H1 (cell line): ENCODE data around the gene SMURF2. TPM values are rescaled to one million over a fixed set of nuclear protein-coding genes. Genes with fewer than 3 reads are reported as not detected.

Source experiments
- CTCF ChIA-PET: fragments of 300-600 bp; sonication (Branson Sonifier 250); formaldehyde crosslinking; loops from one replicate; lab custom pipeline; 2021; ENCODE audit not compliant: partially characterized antibody; lab: Charles Lee
- POLR2A ChIA-PET: fragments of 300-600 bp; sonication (Branson Sonifier 250); formaldehyde crosslinking; loops from one replicate; lab custom pipeline; 2021; ENCODE audit warnings: inconsistent platforms; ENCODE audit not compliant: partially characterized antibody; lab: Charles Lee
- DNase-seq, 2 experiments: peaks; one replicate each; pipeline versions ENCODE4 v3.0.0 to v3.0.0-alpha.2; 2010 to 2022; ENCODE audit warnings: low spot score in 2 of 2, low read depth in 1 of 2, mixed read lengths in 1 of 2
- FAIRE-seq: peaks from 2 replicates; lab custom pipeline; 2011; peaks lifted over from hg19 to GRCh38; lab: Jason Lieb, UNC
- H2AFZ ChIP-seq: 2 replicates; pipeline ENCODE4 v1.8.1; 2012; ENCODE audit warnings: low read length, inconsistent platforms
- H2AK5ac ChIP-seq: 2 replicates; pipeline ENCODE4 v1.6.1; 2013; ENCODE audit warnings: low read depth, low read length
- H2BK120ac ChIP-seq: replicated peaks from 2 replicates; pipeline ENCODE3; 2013; ENCODE audit warnings: low read depth, low read length, inconsistent platforms
- H2BK12ac ChIP-seq: 2 replicates; pipeline ENCODE4 v1.6.1; 2013; ENCODE audit warnings: low read depth, low read length
- H2BK15ac ChIP-seq: 2 replicates; pipeline ENCODE4 v1.6.1; 2013; ENCODE audit warnings: low read length
- H2BK20ac ChIP-seq: 2 replicates; pipeline ENCODE4 v1.6.1; 2013; ENCODE audit warnings: low read length
- H2BK5ac ChIP-seq: 2 replicates; pipeline ENCODE4 v1.6.1; 2013; ENCODE audit warnings: low read depth, low read length
- H3K14ac ChIP-seq: 2 replicates; pipeline ENCODE4 v1.6.1; 2013; ENCODE audit warnings: inconsistent platforms; ENCODE audit not compliant: insufficient read length
- H3K18ac ChIP-seq: 2 replicates; pipeline ENCODE4 v1.6.1; 2013; ENCODE audit warnings: low read length; ENCODE audit errors: extremely low read depth
- H3K23ac ChIP-seq: 2 replicates; pipeline ENCODE4 v1.6.1; 2013; ENCODE audit warnings: inconsistent platforms; ENCODE audit not compliant: insufficient read length
- H3K23me2 ChIP-seq: 2 replicates; pipeline ENCODE4 v1.6.1; 2013; ENCODE audit warnings: low read depth, low read length
- H3K27ac ChIP-seq: 2 replicates; pipeline ENCODE4 v1.6.1; 2011; ENCODE audit warnings: low read depth, low read length, inconsistent platforms
- H3K27me3 ChIP-seq, 4 experiments: replicated peaks in 1 of 4; 1 replicate in 1 of 4; 2 replicates in 3 of 4; pipeline versions ENCODE4 v1.6.1 to v1.8.1; 2011 to 2013; ENCODE audit warnings: low read length in 3 of 4, mild to moderate bottlenecking in 3 of 4, inconsistent platforms in 2 of 4, mixed read lengths in 2 of 4, moderate library complexity in 1 of 4; ENCODE audit not compliant: control insufficient read depth in 3 of 4, insufficient read depth in 3 of 4; ENCODE audit errors: extremely low read depth in 1 of 4
- H3K36me3 ChIP-seq, 4 experiments: 2 replicates each; pipeline versions ENCODE4 v1.6.1 to v1.8.1; 2011 to 2013; ENCODE audit warnings: mild to moderate bottlenecking in 4 of 4, low read length in 3 of 4, moderate library complexity in 2 of 4, control low read depth in 1 of 4, inconsistent platforms in 1 of 4; ENCODE audit not compliant: insufficient read depth in 4 of 4, control insufficient read depth in 2 of 4
- H3K4ac ChIP-seq: replicated peaks from 2 replicates; pipeline ENCODE3; 2013; ENCODE audit warnings: low read length, low read depth, mixed read lengths, inconsistent platforms; ENCODE audit not compliant: insufficient read length
- H3K4me1 ChIP-seq, 4 experiments: replicated peaks in 1 of 4; 1 replicate in 1 of 4; 2 replicates in 3 of 4; pipeline versions ENCODE4 v1.6.1 to v1.8.1; 2011 to 2013; ENCODE audit warnings: low read length in 3 of 4, inconsistent platforms in 2 of 4, mixed read lengths in 1 of 4; ENCODE audit not compliant: insufficient read depth in 4 of 4, control insufficient read depth in 3 of 4
- H3K4me2 ChIP-seq, 2 experiments: 2 replicates each; pipeline versions ENCODE4 v1.6.1 to v1.8.1; 2011 to 2013; ENCODE audit warnings: low read depth in 2 of 2, low read length in 2 of 2, control low read depth in 1 of 2, inconsistent platforms in 1 of 2, mild to moderate bottlenecking in 1 of 2; ENCODE audit not compliant: insufficient read depth in 1 of 2
- H3K4me3 ChIP-seq, 4 experiments: fragments of 200-600, 300-600 bp in 1 of 4; sonication (generic), shearing (Covaris generic), sonication (Bioruptor Twin) in 1 of 4; 2 replicates each; pipeline versions ENCODE4 v1.5.1 to v1.8.1; 2011 to 2016; ENCODE audit warnings: low read length in 4 of 4, low read depth in 3 of 4, control low read depth in 2 of 4, inconsistent platforms in 2 of 4, mild to moderate bottlenecking in 2 of 4, mixed read lengths in 1 of 4, moderate library complexity in 1 of 4; ENCODE audit not compliant: insufficient read depth in 2 of 4; ENCODE audit errors: extremely low read depth in 1 of 4
- H3K56ac ChIP-seq: replicated peaks from 2 replicates; pipeline ENCODE3; 2013; ENCODE audit warnings: low read depth, mild to moderate bottlenecking, mixed read lengths, low read length, inconsistent platforms; ENCODE audit not compliant: insufficient read length
- H3K79me1 ChIP-seq: 2 replicates; pipeline ENCODE4 v1.6.1; 2013; ENCODE audit warnings: low read depth, low read length, control low read depth
- H3K79me2 ChIP-seq, 2 experiments: 2 replicates each; pipeline versions ENCODE4 v1.6.1 to v1.8.1; 2012 to 2013; ENCODE audit warnings: low read length in 2 of 2, mild to moderate bottlenecking in 2 of 2, inconsistent platforms in 1 of 2; ENCODE audit not compliant: insufficient read depth in 2 of 2, control insufficient read depth in 1 of 2
- H3K9ac ChIP-seq, 4 experiments: replicated peaks in 1 of 4; 1 replicate in 1 of 4; 2 replicates in 3 of 4; pipeline versions ENCODE4 v1.6.1 to v1.8.1; 2011 to 2013; ENCODE audit warnings: low read depth in 3 of 4, low read length in 3 of 4, control low read depth in 2 of 4, mild to moderate bottlenecking in 2 of 4, moderate library complexity in 2 of 4, inconsistent platforms in 1 of 4; ENCODE audit errors: extremely low read depth in 1 of 4
- H3K9me3 ChIP-seq, 2 experiments: 2 replicates each; pipeline versions ENCODE4 v1.6.1 to v1.8.1; 2012 to 2013; ENCODE audit warnings: mild to moderate bottlenecking in 2 of 2, moderate library complexity in 2 of 2, control low read depth in 1 of 2, inconsistent platforms in 1 of 2, low read depth in 1 of 2, low read length in 1 of 2, mixed read lengths in 1 of 2; ENCODE audit not compliant: insufficient read depth in 2 of 2
- H4K20me1 ChIP-seq, 2 experiments: replicated peaks in 1 of 2; 2 replicates each; pipeline versions ENCODE3 to v1.8.1; 2011 to 2013; ENCODE audit warnings: inconsistent platforms in 2 of 2, low read length in 2 of 2, mild to moderate bottlenecking in 1 of 2; ENCODE audit not compliant: insufficient read depth in 2 of 2, control insufficient read depth in 1 of 2
- H4K5ac ChIP-seq: 2 replicates; pipeline ENCODE4 v1.6.1; 2013; ENCODE audit warnings: low read length, low read depth, mixed read lengths, inconsistent platforms; ENCODE audit not compliant: insufficient read length
- H4K8ac ChIP-seq: 2 replicates; pipeline ENCODE4 v1.8.0; 2013; ENCODE audit warnings: mild to moderate bottlenecking, moderate library complexity, low read length, inconsistent platforms; ENCODE audit not compliant: insufficient read depth; ENCODE audit errors: extremely low read depth
- H4K91ac ChIP-seq: replicated peaks from 2 replicates; pipeline ENCODE3; 2013; ENCODE audit warnings: low read length, mixed read lengths, inconsistent platforms; ENCODE audit not compliant: insufficient read length
- BACH1 ChIP-seq: IDR thresholded peaks from 2 replicates; pipeline ENCODE4 v1.6.1; 2012; ENCODE audit warnings: low read length, improper control_type of control experiment
- CBX5 ChIP-seq: fragments of 300-800, 300-1000 bp; sonication (generic); IDR thresholded peaks from 2 replicates; pipeline ENCODE4 v1.7.1; 2016; ENCODE audit warnings: antibody characterized with exemption, low read length, low read depth
- CEBPB ChIP-seq: IDR thresholded peaks from 2 replicates; pipeline ENCODE4 v1.6.1; 2012; ENCODE audit warnings: low read depth, low read length
- EGR1 ChIP-seq: IDR thresholded peaks from 2 replicates; pipeline ENCODE4 v1.6.1; 2011; ENCODE audit warnings: low read depth, low read length, borderline replicate concordance
- GABPA ChIP-seq: IDR thresholded peaks from 2 replicates; pipeline ENCODE4 v1.6.1; 2011; ENCODE audit warnings: mild to moderate bottlenecking, low read length, moderate library complexity, borderline replicate concordance; ENCODE audit not compliant: insufficient read depth
- HDAC2 ChIP-seq, 2 experiments: fragments of 300-600 bp in 1 of 2; sonication (generic) in 1 of 2; IDR thresholded peaks; 2 replicates each; pipeline ENCODE4 v1.6.1; 2011 to 2012; ENCODE audit warnings: low read depth in 2 of 2, low read length in 2 of 2, mild to moderate bottlenecking in 2 of 2, moderate library complexity in 2 of 2, borderline replicate concordance in 1 of 2, inconsistent platforms in 1 of 2
- JUND ChIP-seq: IDR thresholded peaks from 2 replicates; pipeline ENCODE4 v1.6.1; 2011; ENCODE audit warnings: mild to moderate bottlenecking, improper control_type of control experiment, low read length
- MAX ChIP-seq: IDR thresholded peaks from 2 replicates; pipeline ENCODE4 v1.6.1; 2012; ENCODE audit warnings: inconsistent platforms
- POU5F1 ChIP-seq: IDR thresholded peaks from 2 replicates; pipeline ENCODE4 v1.6.1; 2011; ENCODE audit warnings: low read depth, mild to moderate bottlenecking, low read length, moderate library complexity
- RAD21 ChIP-seq, 2 experiments: IDR thresholded peaks in 1 of 2; conservative IDR thresholded peaks in 1 of 2; 2 replicates each; pipeline ENCODE4 v1.6.1; 2011; ENCODE audit warnings: low read depth in 2 of 2, low read length in 2 of 2, improper control_type of control experiment in 1 of 2, inconsistent platforms in 1 of 2, mild to moderate bottlenecking in 1 of 2, moderate library complexity in 1 of 2
- RXRA ChIP-seq: IDR thresholded peaks from 2 replicates; pipeline ENCODE4 v1.6.1; 2011; ENCODE audit warnings: low read depth, mild to moderate bottlenecking, low read length, moderate library complexity; ENCODE audit not compliant: insufficient read depth
- SIRT6 ChIP-seq: IDR thresholded peaks from one replicate; pipeline ENCODE4 v1.7.1; 2012; ENCODE audit warnings: low read length, inconsistent platforms
- TAF1 ChIP-seq: IDR thresholded peaks from 2 replicates; pipeline ENCODE4 v1.6.1; 2011; ENCODE audit warnings: mild to moderate bottlenecking, low read depth, low read length
- WGBS, 2 experiments: shearing (Covaris generic) in 1 of 2; methylation state at CpG; one replicate each; pipeline versions ENCODE4 v1.1.6 to v1.1.7; 2013 to 2015; ENCODE audit warnings: low lambda C conversion rate in 2 of 2, mixed read lengths in 2 of 2, inconsistent platforms in 1 of 2, low coverage in 1 of 2, missing lambda C conversion rate in 1 of 2; ENCODE audit not compliant: insufficient replicate concordance in 2 of 2, insufficient coverage in 1 of 2, insufficient read length in 1 of 2; ENCODE audit errors: extremely low coverage in 1 of 2, missing lambda C conversion rate in 1 of 2; 5-methylcytosine and 5-hydroxymethylcytosine counted together
- polyA plus RNA-seq, 7 experiments: library from polyadenylated mRNA; depleted of rRNA in 3 of 7; stranded (reverse) in 5 of 7; unstranded in 2 of 7; fragments of >200 nt in 5 of 7; fragments of 200-250 nt in 2 of 7; gene quantifications; 1 replicate in 5 of 7; 2 replicates in 1 of 7; 4 replicates in 1 of 7; pipeline versions ENCODE4 v1.2.1 to v1.2.3, GENCODE V29; 2011 to 2013; ENCODE audit warnings: missing spikeins in 2 of 7, mixed read lengths in 2 of 7
- total RNA-seq: library from RNA; stranded (reverse); fragmentation: NEBNext Ultra II Directional; extraction: Animal tissue kit (Norgen Biotek cat#: 25700); gene quantifications from 2 replicates; pipeline ENCODE4 v1.2.1, GENCODE V29; 2021

SMURF2 gene
- total and polyA plus RNA-seq, 2 of the 8 experiments (the other 6 are each of a cell fraction or from before 2014, with no cell fraction given), result 7.2 to 29.2 TPM

DNA sequence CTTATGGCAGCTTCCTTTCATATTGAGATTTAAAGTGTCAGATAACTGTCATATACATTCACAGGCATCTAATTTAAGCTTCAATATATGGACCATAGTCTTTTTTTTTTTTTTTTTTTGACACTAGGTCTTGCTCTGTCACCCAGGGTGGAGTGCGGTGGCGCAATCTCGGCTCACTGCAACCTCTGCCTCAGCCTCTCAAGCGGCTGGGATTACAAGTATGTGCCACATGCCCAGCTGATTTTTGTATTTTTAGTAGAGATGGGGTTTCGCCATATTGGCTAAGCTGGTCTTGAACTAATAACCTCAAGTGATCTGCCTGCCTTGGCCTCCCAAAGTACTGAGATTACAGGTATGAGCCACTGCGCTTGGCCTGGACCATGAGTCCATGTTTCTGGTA lies 141.7 kb downstream of the SMURF2 start:
- Histone ChIP-seq H3K9me3 (no peaks in the 10 kb centered on the region), H2BK12ac (no peak overlapping the region), H3K79me2 (no peaks in the 10 kb centered on the region; a peak in 1 of 4 replicates), H3K4ac (no peak overlapping the region), H3K27me3 (no peaks in the 10 kb centered on the region), H3K4me3 (no peak overlapping the region), H4K5ac (no peak overlapping the region), H2BK20ac (no peak overlapping the region), H3K18ac (no peak overlapping the region), H4K91ac (no peak overlapping the region), H3K4me1 (no peaks in the 10 kb centered on the region), H3K79me1 (peaks cover 2% of the 10 kb centered on the region; the same call in 1 of the 2 replicates), H3K56ac (no peak overlapping the region), H3K9ac (no peak overlapping the region), H3K4me2 (no peak overlapping the region), H2BK5ac (no peak overlapping the region), H3K14ac (no peak overlapping the region), H3K36me3 (peaks cover 13 to 93% (median 66%) of the 10 kb centered on the region in 4 experiments), H3K27ac (no peak overlapping the region), H2BK120ac (no peak overlapping the region), H4K20me1 (peaks cover 10 to 11% of the 10 kb centered on the region in 2 experiments), H2AFZ (no peak overlapping the region), H3K23ac (no peak overlapping the region), H2BK15ac (no peak overlapping the region), H3K23me2 (no peaks in the 10 kb centered on the region; the same call in 1 of the 2 replicates), H2AK5ac (no peak overlapping the region), H4K8ac (no peak overlapping the region)
- ChIA-PET POLR2A (interaction anchor here (1.0 to 5.3 kb wide), 6 partner anchors 10 to 18 kb away, joined by 3 to 49 read pairs (median 4); partner anchors contain the start of genes CEP95 and DDX5), CTCF (interaction anchor here (0.6 to 0.9 kb wide), 2 partner anchors 14 to 101 kb away, joined by 3 read pairs; no protein-coding TSS in a partner anchor)
- WGBS, 2 experiments, result 85% methylated on average over 6 of the region's 6 CpGs; no CpG with 5 or more reads in 1 of the 2 experiments
- FAIRE-seq (no peak), DNase-seq (no peak)
- TF ChIP-seq RXRA (no peak), POU5F1 (no peak), MAX (no peak), RAD21 (IDR thresholded peaks at IDR 0.05 in 1 of 2, conservative IDR thresholded peaks at IDR 0.05 in 1 of 2; ENCODE audit: low read depth in 2 of 2, low read length in 2 of 2) (no peak), CBX5 (no peak), BACH1 (no peak), CEBPB (no peak), TAF1 (no peak), EGR1 (no peak), JUND (no peak), GABPA (no peak), SIRT6 (no peak), HDAC2 (IDR thresholded peaks at IDR 0.05; ENCODE audit: borderline replicate concordance in 1 of 2, low read depth in 2 of 2, low read length in 2 of 2) (no peak)
